Stomach (tissue), 9 donors: Measurements from ENCODE around the gene NRXN2. TPM values are rescaled to one million over a fixed set of nuclear protein-coding genes. Genes with fewer than 3 reads are reported as not detected.

Source experiments
- DNase-seq, 2 donors: peaks; one replicate each; pipeline versions ENCODE4 v3.0.0 to v3.0.0-alpha.2; 2013 to 2019
- H3K27ac ChIP-seq, 5 donors: fragments of 200-600 bp in 4 of 5; sonication (generic) in 4 of 5; one replicate each; pipeline ENCODE4 v1.5.1; 2013 to 2019; ENCODE audit warnings: mild to moderate bottlenecking in 1 of 5, moderate library complexity in 1 of 5
- H3K27me3 ChIP-seq, 3 donors: fragments of 200-600 bp; sonication (generic); one replicate each; pipeline ENCODE4 v1.5.1; 2017 to 2019; ENCODE audit warnings: mixed run types in 1 of 3
- H3K36me3 ChIP-seq, 4 donors: fragments of 200-600 bp; sonication (generic); 1 replicate in 3 of 4; 2 replicates in 1 of 4; pipeline ENCODE4 v1.5.1; 2016 to 2019
- H3K4me1 ChIP-seq, 4 donors: fragments of 200-600 bp; sonication (generic); one replicate each; pipeline ENCODE4 v1.5.1; 2016 to 2019
- H3K4me3 ChIP-seq, 4 donors: fragments of 200-600 bp; sonication (generic) in 3 of 4; one replicate each; pipeline ENCODE4 v1.5.1; 2016 to 2019; ENCODE audit warnings: mild to moderate bottlenecking in 1 of 4
- H3K9me3 ChIP-seq, 4 donors: fragments of 200-600 bp; sonication (generic); one replicate each; pipeline ENCODE4 v1.5.1; 2016 to 2019
- CTCF ChIP-seq, 7 experiments: fragments of 450-650 bp in 4 of 7; fragments of 200-600 bp in 3 of 7; sonication (generic) in 3 of 7; IDR thresholded peaks; one replicate each; pipeline ENCODE4 v1.5.1; 2016 to 2019; ENCODE audit warnings: antibody characterized with exemption in 7 of 7, control low read depth in 2 of 7, mild to moderate bottlenecking in 1 of 7
- EP300 ChIP-seq: sonication (generic); formaldehyde crosslinking; IDR thresholded peaks from one replicate; pipeline ENCODE4 v1.6.1; 2017; ENCODE audit warnings: antibody characterized with exemption
- POLR2A ChIP-seq, 4 donors: fragments of 450-650 bp; IDR thresholded peaks; one replicate each; pipeline ENCODE4 v1.6.1; 2016; ENCODE audit warnings: antibody characterized with exemption in 4 of 4, control low read depth in 2 of 4, mild to moderate bottlenecking in 1 of 4, moderate library complexity in 1 of 4
- POLR2AphosphoS5 ChIP-seq, 3 donors: sonication (generic); formaldehyde crosslinking; IDR thresholded peaks; one replicate each; pipeline ENCODE4 v1.6.1; 2016; ENCODE audit warnings: antibody characterized with exemption in 3 of 3
- WGBS, 5 donors: extraction: QIAGEN DNeasy Blood & Tissue Kit in 3 of 5; methylation state at CpG; one replicate each; pipeline versions ENCODE4 v1.1.5 to v1.1.7; 2013 to 2018; 5-methylcytosine and 5-hydroxymethylcytosine counted together
- intact Hi-C: fragments of 100-400 bp; cut with DNase I; formaldehyde crosslinking; loops from one replicate; pipeline ENCODE4 v1.15.1; 2023; ENCODE audit warnings: low total_unique reads
- polyA plus RNA-seq, 3 donors: library from polyadenylated mRNA; stranded (reverse); fragments of 200-250 nt; gene quantifications; one replicate each; pipeline ENCODE4 v1.2.3, GENCODE V29; 2013
- total RNA-seq, 5 donors: library from RNA; depleted of rRNA; stranded (reverse); fragments of >200 nt; gene quantifications; one replicate each; pipeline versions ENCODE4 v1.1.0 to v1.2.3, GENCODE V29; 2014 to 2016
- donor health status: healthy with polysubstance abuse.
- donor health status: Bipolar disorder and iron deficiency.
- donor health status: healthy.

The NRXN2 gene
- total and polyA plus RNA-seq, 8 donors = 0.14 to 16.9 (median 1.2) TPM; not detected in 4

DNA sequence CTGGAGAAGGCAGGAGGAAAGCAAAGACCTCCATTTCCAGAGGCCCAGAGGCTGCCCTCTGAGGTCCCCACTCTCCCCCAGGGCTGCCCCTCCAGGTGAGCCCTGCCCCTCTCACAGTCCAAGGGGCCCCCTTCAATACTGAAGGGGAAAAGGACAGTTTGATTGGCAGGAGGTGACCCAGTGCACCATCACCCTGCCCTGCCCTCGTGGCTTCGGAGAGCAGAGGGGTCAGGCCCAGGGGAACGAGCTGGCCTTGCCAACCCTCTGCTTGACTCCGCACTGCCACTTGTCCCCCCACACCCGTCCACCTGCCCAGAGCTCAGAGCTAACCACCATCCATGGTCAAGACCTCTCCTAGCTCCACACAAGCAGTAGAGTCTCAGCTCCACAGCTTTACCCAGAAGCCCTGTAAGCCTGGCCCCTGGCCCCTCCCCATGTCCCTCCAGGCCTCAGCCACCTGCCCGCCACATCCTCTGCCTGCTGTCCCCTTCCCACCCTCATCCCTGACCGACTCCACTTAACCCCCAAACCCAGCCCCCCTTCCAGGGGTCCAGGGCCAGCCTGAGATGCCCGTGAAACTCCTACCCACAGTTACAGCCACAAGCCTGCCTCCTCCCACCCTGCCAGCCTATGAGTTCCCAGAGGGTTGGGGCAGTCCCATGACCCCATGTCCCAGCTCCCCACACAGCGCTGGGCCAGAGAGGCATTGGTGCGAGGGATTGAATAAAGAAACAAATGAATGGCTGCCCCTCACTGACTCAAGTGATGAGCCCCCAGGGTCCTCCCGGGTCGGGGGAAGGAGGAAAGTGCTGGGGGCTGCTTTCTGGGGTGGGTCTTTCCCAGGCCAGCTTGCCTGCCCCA, 121.2 kb downstream of the NRXN2 start:
- Histone ChIP-seq H3K9me3 (no peaks in the 10 kb centered on the region), H3K27me3 (peaks cover 0 to 24% (median 4%) of the 10 kb centered on the region in 3 donors), H3K36me3 (no peaks in the 10 kb centered on the region), H3K4me3 (no peak overlapping the region), H3K4me1 (no peaks in the 10 kb centered on the region), H3K27ac (no peak overlapping the region)
- no peak for DNase-seq
- 74 to 83% (median 75%) methylated on average over 12 of the region's 12 CpGs for WGBS, 5 donors
- intact Hi-C loops = no loop called here
- TF ChIP-seq CTCF (IDR thresholded peaks at IDR 0.05) = no peak
- TF ChIP-seq POLR2A (IDR thresholded peaks at IDR 0.05) = no peak
- no peak for TF ChIP-seq EP300
- TF ChIP-seq POLR2AphosphoS5 (IDR thresholded peaks at IDR 0.05) = no peak

- Histone ChIP-seq H3K27ac (no peak overlapping the region), H3K4me3 (no peak overlapping the region), H3K27me3 (peaks cover 0 to 10% (median 0%) of the 10 kb centered on the region in 3 donors), H3K4me1 (no peaks in the 10 kb centered on the region), H3K36me3 (no peaks in the 10 kb centered on the region), H3K9me3 (no peaks in the 10 kb centered on the region)
- intact Hi-C loops = no loop called here
- DNase-seq = no peak
- no peak for TF ChIP-seq CTCF (IDR thresholded peaks at IDR 0.05)
- TF ChIP-seq POLR2A (IDR thresholded peaks at IDR 0.05) = no peak
- no peak for TF ChIP-seq EP300
- no peak for TF ChIP-seq POLR2AphosphoS5 (IDR thresholded peaks at IDR 0.05)
- WGBS, 5 donors = 84 to 90% (median 87%) methylated on average over 12 to 19 of the region's 19 CpGs
Measured at GRCh38 chr11:64600281-64600992, 122.6 kb downstream of the NRXN2 start.

DNA sequence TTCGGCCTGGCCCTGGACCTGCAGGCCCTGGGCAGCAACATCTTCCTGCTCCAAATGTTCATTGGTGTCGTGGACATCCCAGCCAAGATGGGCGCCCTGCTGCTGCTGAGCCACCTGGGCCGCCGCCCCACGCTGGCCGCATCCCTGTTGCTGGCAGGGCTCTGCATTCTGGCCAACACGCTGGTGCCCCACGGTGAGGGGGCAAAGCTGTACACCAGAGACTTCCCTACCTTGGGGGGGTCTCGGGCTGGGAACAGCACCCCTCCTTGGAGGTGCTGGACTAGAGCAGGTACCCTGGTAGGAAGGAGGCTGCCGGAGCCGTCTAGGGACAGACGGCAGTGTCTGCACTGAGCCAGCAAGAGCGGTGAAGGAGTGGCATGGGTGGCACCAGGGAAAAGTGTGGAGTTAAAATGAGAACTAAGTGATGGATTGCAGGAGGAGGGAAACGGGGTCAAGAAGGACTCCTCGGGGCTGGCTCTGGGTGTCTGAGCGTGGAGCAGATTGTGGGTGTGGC, 123.2 kb downstream of the NRXN2 start:
- Histone ChIP-seq H3K9me3 (no peaks in the 10 kb centered on the region), H3K4me3 (no peak overlapping the region), H3K4me1 (no peaks in the 10 kb centered on the region), H3K27me3 (peaks cover 0 to 3% (median 0%) of the 10 kb centered on the region in 3 donors), H3K36me3 (no peaks in the 10 kb centered on the region), H3K27ac (no peak overlapping the region)
- no peak for DNase-seq
- 63 to 87% (median 85%) methylated on average over 7 to 17 of the region's 17 CpGs for WGBS, 5 donors
- TF ChIP-seq EP300 (no peak), POLR2A (IDR thresholded peaks at IDR 0.05) (no peak), POLR2AphosphoS5 (IDR thresholded peaks at IDR 0.05) (no peak), CTCF (IDR thresholded peaks at IDR 0.05) (no peak)
- intact Hi-C loops = no loop called here

DNA sequence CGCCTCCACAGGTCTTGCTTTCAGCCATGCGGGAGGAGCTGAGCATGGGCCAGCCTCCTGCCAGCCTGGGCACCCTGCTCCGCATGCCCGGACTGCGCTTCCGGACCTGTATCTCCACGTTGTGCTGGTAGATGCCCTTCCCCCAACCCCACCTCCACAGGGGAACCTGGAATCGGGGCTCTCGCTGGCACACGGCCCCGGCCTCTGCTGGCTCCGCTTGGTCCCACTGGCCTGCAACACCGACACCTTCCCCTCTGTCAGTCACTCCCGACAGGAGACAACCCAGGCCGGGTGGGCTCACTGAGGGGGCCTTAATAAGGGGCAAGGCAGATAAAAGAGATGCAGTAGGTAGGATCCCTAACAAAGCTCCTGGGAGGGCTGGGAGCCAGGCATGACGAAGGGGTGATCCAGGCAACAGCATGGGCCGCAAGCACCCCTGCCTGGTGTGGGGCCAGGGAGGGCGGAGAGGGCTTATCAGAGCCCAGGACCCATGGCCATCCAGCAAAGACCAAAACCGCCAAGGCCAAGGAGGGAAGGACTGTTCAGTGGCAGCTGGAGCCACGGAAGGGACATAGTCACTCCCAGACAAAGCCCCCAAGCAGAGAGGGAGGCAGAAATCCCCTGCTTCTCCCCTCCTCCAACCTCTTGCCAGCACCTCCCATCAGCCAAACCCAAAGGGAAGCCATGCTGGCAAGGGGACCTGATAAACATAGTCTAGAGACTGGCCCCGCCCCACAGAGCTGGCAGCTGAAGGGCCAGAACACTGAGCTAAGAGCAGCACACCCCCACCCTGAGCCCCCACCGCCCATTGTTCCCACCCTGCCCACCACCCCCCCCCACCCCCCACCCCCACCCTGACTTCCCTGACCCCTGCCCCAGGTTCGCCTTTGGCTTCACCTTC, 124.0 kb downstream of the NRXN2 start:
- TF ChIP-seq EP300 = no peak
- no peak for TF ChIP-seq POLR2A (IDR thresholded peaks at IDR 0.05)
- no peak for TF ChIP-seq CTCF (IDR thresholded peaks at IDR 0.05)
- no peak for TF ChIP-seq POLR2AphosphoS5 (IDR thresholded peaks at IDR 0.05)
- no peak for DNase-seq
- Histone ChIP-seq H3K27me3 (no peaks in the 10 kb centered on the region), H3K9me3 (no peaks in the 10 kb centered on the region), H3K4me3 (no peak overlapping the region), H3K27ac (no peak overlapping the region), H3K4me1 (no peaks in the 10 kb centered on the region), H3K36me3 (no peaks in the 10 kb centered on the region)
- intact Hi-C loops = no loop called here
- 76 to 84% (median 80%) methylated on average over 18 to 23 of the region's 23 CpGs for WGBS, 5 donors
